GM12891 (cell line): ENCODE data around the gene SHISA4. TPM values are rescaled to one million over a fixed set of nuclear protein-coding genes. Genes with fewer than 3 reads are reported as not detected.
"Not testable (repeated sequence)": the region's sequence is repeated elsewhere in the genome, so short reads cannot be mapped to it uniquely, and the experiment has no call there.

Experiments
- DNase-seq: peaks from one replicate; pipeline ENCODE4 v3.0.0; 2011; ENCODE audit warnings: low spot score; ENCODE audit not compliant: insufficient read length
- FAIRE-seq: peaks from 2 replicates; lab custom pipeline; 2011; peaks lifted over from hg19 to GRCh38; lab: Jason Lieb, UNC
- PAX5 ChIP-seq: IDR thresholded peaks from 2 replicates; pipeline ENCODE4 v1.6.1; 2011; ENCODE audit warnings: low read length, moderate library complexity, mild to moderate bottlenecking; ENCODE audit not compliant: insufficient read depth, severe bottlenecking
- POLR2A ChIP-seq: IDR thresholded peaks from 2 replicates; pipeline ENCODE4 v1.6.1; 2011; ENCODE audit warnings: low read depth, low read length, control low read depth
- POLR2AphosphoS5 ChIP-seq: IDR thresholded peaks from 2 replicates; pipeline ENCODE4 v1.6.1; 2011; ENCODE audit warnings: low read depth, low read length, control low read depth
- POU2F2 ChIP-seq: IDR thresholded peaks from 2 replicates; pipeline ENCODE4 v1.6.1; 2011; ENCODE audit warnings: low read depth, mild to moderate bottlenecking, control low read depth, low read length, moderate library complexity
- SPI1 ChIP-seq: IDR thresholded peaks from 2 replicates; pipeline ENCODE4 v1.6.1; 2011; ENCODE audit warnings: low read depth, low read length, control low read depth
- TAF1 ChIP-seq: IDR thresholded peaks from 2 replicates; pipeline ENCODE4 v1.6.1; 2011; ENCODE audit warnings: low read depth, low read length, control low read depth
- polyA plus RNA-seq: library from polyadenylated mRNA; unstranded; fragments of >200 nt; gene quantifications from one replicate; pipeline ENCODE4 v1.2.1, GENCODE V29; 2012; ENCODE audit warnings: low read depth, missing spikeins, inconsistent platforms; ENCODE audit not compliant: missing spikeins

SHISA4 gene, protein sequence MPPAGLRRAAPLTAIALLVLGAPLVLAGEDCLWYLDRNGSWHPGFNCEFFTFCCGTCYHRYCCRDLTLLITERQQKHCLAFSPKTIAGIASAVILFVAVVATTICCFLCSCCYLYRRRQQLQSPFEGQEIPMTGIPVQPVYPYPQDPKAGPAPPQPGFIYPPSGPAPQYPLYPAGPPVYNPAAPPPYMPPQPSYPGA
- 0.64 TPM for polyA plus RNA-seq

DNA sequence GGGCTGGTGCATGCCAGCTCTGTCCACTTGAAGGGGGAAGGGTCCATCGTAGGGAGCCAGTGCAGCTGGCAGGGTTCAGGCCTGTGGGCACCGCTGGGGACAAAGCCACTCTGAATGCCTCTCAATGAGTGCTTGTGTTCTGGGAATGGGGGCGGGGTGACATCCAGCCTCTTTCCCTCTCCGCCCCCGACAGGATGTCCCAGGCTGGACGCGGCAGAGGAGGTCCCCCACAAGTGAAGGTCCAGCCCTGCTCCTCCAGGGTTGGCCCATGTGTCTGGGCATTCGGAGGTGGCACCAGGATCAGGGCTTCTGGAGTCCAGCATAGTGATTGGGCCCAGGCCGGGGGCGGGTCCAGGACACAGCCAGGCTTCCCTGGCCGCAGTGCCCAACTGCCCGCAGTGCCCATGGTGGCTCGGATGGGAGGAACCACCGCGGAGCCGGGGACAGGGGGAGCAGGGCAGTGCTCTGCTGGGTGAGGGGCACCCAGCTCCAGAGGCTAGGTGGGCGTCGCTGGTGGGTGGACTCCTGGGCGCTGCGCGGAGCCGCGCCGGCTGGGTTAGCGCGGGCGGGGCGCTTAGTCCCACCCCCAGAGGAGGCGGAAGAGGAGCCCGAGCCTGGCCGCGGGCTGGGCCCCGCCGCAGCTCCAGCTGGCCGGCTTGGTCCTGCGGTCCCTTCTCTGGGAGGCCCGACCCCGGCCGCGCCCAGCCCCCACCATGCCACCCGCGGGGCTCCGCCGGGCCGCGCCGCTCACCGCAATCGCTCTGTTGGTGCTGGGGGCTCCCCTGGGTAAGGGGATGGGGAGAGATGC lies at the start of gene SHISA4:
Gene SHISA4 (plus strand): TSS at position 617 of the 808 bp plus-strand sequence. CDS start 97 bp downstream, at position 714.
- TF ChIP-seq POU2F2: no peak
- TF ChIP-seq SPI1: no peak
- no peak for TF ChIP-seq POLR2A
- no peak for TF ChIP-seq POLR2AphosphoS5
- TF ChIP-seq PAX5: no peak
- TF ChIP-seq TAF1: no peak
- FAIRE-seq: no peak
- peak; percentile 47 for DNase-seq

DNA sequence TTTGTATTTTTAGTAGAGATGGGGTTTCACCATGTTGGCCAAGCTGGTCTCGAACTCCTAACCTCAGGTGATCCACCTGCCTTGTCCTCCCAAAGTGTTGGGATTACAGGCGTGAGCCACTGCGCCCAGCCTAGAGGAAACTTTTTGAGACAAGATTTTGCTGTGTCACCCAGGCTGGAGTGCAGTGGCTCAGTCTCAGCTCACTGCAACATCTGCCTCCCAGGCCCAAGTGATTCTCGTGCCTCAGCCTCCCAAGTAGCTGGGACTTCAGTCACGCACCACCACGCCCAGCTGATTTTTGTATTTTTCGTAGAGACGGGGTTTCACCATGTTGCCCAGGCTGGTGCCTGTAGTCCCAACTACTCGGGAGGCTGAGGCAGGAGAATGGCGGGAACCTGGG lies 49.6 kb upstream of the SHISA4 start:
- FAIRE-seq, DNase-seq: not testable (repeated sequence)

DNA sequence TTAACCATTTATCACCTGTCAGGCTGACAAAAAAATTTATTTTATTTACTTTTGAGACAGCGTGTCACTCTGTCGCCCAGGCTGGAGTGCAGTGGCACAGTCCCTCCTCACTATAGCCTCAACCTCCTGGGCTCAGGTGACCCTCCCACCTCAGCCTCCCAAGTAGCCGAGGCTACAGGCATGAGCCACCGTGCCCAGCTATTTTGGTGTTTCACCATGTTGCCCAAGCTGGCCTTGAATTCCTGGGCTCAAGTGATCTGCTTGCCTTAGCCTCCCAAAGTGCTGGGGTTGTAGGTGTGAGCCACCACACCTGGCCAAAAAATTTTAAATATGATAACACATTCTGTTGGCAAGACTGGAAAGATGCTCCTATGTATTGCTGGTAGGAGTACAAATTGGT lies 48.6 kb upstream of the SHISA4 start:
- no peak for DNase-seq
- TF ChIP-seq POLR2AphosphoS5 (no peak), SPI1 (no peak), POU2F2 (no peak), POLR2A (no peak), TAF1 (no peak), PAX5 (no peak)
- FAIRE-seq: no peak

DNA sequence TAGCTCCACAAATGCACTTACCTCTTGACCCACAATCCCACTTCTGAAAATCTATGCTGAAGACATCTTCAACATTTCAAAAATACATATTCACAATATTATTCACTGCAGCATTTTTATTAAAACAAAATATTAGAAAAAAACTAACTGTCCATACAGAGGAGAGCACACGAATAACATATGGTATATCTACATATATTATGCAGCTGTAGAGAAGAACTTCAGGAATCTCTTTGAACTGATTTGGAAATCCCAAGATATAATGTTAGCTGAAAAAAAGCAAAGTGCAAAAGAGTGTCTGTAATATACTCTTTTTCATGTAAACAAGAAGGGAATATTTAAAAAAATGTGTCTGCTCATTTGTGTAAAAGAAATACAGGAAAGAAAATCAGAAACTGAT lies 48.2 kb upstream of the SHISA4 start:
- TF ChIP-seq PAX5 (no peak), POLR2A (no peak), POLR2AphosphoS5 (no peak), TAF1 (no peak), SPI1 (no peak), POU2F2 (no peak)
- DNase-seq (no peak), FAIRE-seq (no peak)

DNA sequence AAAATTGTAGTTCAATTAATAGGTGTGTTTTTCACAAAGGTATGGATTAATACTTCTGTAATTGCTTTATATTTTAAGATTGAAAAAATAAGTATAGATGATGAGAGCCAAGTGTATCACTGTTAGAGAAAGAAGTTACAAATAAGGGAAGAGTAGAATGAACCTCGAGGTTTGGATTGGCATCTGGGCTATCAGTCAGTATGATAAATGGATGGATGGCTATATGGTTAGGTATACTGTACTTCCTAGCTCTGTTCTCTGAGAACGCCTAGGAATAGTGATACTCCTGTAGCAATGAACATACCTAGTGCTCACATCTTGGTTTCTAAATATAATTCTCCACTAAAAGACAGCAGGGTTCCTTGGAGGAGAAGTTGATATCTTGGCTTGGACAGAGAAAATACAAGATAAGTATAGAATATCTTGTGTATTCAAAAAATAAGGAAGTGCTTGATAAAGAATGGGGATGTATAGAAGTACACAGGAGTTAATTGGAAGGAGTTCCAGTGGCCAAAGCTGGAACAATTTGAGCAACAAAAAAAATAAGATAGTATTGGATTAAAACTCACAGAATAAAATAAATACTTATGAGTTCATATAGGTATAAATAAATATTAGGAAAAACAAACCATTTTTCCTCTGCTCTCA lies 47.3 kb upstream of the SHISA4 start:
- TF ChIP-seq POU2F2: no peak
- TF ChIP-seq SPI1: peak; percentile 4; the same call in 1 of the 2 replicates
- no peak for DNase-seq
- no peak for FAIRE-seq

DNA sequence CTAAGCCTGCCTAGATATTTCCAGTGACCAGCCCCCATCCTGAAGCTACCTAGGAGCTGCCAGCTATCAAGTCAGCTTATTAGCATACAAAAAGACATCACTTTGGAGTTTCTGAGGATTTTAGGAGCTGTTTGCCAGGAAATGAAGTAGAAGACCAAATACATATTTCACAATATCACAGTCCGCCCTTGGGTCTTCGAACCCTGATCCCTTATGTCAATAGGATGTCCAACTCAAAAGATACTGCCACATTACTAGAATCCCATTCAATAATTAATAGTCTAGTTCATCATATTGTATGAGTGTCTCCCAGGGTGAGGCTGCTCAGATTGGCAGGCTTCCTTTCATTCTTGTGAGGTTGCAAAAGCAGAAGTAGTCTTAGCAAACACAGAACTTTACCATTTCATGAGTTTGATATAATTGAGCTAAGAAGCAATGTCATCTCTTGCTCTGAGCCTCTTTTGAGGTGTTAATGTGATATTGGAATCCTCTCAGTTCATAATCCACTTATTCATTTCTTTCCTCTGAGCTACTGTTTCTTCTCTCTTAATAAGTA lies 46.1 kb upstream of the SHISA4 start:
- no peak for DNase-seq
- peak; percentile 33 for FAIRE-seq
- TF ChIP-seq TAF1: no peak
- TF ChIP-seq PAX5: no peak
- TF ChIP-seq POLR2AphosphoS5: no peak
- no peak for TF ChIP-seq POLR2A
- TF ChIP-seq SPI1: no peak
- TF ChIP-seq POU2F2: no peak

DNA sequence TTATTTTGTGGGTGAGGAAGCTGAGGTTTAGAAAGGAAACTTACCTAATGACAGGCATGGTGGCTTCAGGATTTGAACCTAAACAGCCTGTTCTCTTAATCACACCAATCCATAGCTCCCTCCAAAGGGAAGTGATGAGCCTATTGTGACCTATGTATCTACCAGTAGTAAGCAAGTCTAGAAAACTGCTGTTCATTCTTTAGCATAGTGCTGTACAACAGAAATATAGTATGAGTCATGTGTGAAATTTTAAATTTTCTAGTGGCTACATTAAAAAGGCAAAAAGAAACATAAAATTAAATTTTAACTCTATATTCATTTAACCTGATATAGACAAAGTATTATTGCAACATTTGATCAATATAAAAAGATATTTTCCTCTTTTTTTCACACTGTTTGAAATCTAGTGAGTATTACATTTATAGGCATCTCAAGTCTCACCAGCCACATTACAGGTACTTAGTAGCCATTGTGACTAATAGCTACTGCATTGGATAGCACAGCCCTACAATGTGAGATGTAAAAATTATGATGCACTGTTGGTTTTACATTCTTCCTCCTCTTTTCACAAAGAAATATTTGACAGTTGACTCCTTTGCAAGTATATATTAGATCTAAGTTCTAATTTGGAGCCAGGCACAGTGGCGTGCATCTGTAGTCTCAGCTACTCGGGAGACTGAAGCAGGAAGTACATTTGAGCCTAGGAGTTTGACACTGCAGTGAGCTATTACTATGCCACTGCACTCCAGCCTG lies 43.2 kb upstream of the SHISA4 start:
- FAIRE-seq (no peak), DNase-seq (no peak)
- TF ChIP-seq POU2F2 (no peak), POLR2AphosphoS5 (no peak), TAF1 (no peak), SPI1 (no peak), POLR2A (no peak), PAX5 (no peak)

DNA sequence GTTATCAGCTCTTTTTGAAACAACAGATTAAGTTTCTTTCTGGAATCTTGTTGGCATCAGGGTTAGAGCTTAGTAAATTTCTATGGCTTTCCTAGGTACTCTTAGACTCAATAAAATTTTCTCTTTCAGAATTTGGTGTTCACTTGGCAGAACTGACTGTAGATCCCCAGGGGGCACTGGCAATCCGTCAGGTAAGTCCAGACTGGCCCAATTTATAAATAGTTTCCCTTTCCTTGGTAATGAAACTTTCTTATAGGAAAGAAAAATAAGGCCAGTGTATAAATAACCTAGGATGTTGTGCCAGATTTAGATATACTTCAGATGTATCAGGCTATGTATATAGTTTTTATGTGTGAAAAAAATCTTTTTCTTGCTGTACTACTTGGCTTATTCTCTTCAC lies 41.5 kb upstream of the SHISA4 start:
- no peak for TF ChIP-seq SPI1
- TF ChIP-seq POLR2A: no peak
- TF ChIP-seq PAX5: no peak
- no peak for TF ChIP-seq POLR2AphosphoS5
- TF ChIP-seq POU2F2: no peak
- no peak for TF ChIP-seq TAF1
- FAIRE-seq: no peak

DNA sequence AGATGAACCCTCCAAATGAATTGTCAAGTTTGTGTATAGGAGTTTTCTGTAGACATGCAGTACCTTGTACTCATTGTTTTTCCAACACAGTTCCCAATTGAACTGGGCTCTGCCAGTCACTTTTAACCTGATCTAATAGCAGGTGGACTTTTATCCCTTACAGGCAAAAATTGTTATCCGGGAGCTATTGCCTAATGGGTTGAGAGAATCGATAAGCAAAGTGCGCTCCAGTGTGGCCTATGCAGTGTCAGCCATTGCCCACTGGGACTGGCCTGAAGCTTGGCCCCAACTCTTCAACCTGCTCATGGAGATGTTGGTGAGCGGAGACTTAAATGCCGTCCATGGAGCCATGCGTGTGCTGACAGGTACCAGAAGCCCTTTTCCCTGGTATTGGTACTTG lies 40.5 kb upstream of the SHISA4 start:
- FAIRE-seq: no peak

More for the DNA sequence above, 41.5 kb upstream of the SHISA4 start:
- no peak for DNase-seq

More for the DNA sequence above, 40.5 kb upstream of the SHISA4 start:
- TF ChIP-seq POLR2A: no peak
- no peak for TF ChIP-seq POLR2AphosphoS5
- TF ChIP-seq SPI1: no peak
- no peak for TF ChIP-seq PAX5
- TF ChIP-seq POU2F2: no peak
- TF ChIP-seq TAF1: no peak
- DNase-seq: no peak
